SK-N-SH treated with all-trans-retinoic acid at 6 μM for 48 hours (cell line): ENCODE data around the gene UTS2B.

Experiments used
- ARNTL ChIP-seq: fragments of 450-650 bp; formaldehyde crosslinking; IDR thresholded peaks from 2 replicates; pipeline ENCODE4 v1.5.0; 2020; ENCODE audit warnings: low read depth, mild to moderate bottlenecking, moderate library complexity, borderline replicate concordance
- BACH2 ChIP-seq: fragments of 250-450 bp; sonication (Bioruptor Pico); IDR thresholded peaks from 2 replicates; pipeline ENCODE4 v1.9.0; 2021; ENCODE audit warnings: mild to moderate bottlenecking, borderline replicate concordance
- GLIS3 ChIP-seq: fragments of 250-450 bp; sonication (Bioruptor Pico); IDR thresholded peaks from 2 replicates; pipeline ENCODE4 v1.5.0; 2020; ENCODE audit warnings: mild to moderate bottlenecking, moderate library complexity
- OSR1 ChIP-seq: fragments of 250-450 bp; sonication (Bioruptor Pico); IDR thresholded peaks from 2 replicates; pipeline ENCODE4 v1.8.0; 2022; ENCODE audit warnings: moderate library complexity, mild to moderate bottlenecking, inconsistent platforms
- PATZ1 ChIP-seq: fragments of 250-450 bp; sonication (Bioruptor Pico); IDR thresholded peaks from 2 replicates; pipeline ENCODE4 v1.8.0; 2020; ENCODE audit warnings: mild to moderate bottlenecking, moderate library complexity, borderline replicate concordance
- PPARA ChIP-seq: fragments of 250-450 bp; sonication (Bioruptor Pico); IDR thresholded peaks from 2 replicates; pipeline ENCODE4 v1.5.0; 2020; ENCODE audit warnings: mild to moderate bottlenecking, borderline replicate concordance
- ZFP3 ChIP-seq: fragments of 250-450 bp; sonication (Bioruptor Pico); IDR thresholded peaks from 2 replicates; pipeline ENCODE4 v1.5.0; 2020; ENCODE audit warnings: mild to moderate bottlenecking, moderate library complexity
- ZFP30 ChIP-seq: fragments of 450-650 bp; formaldehyde crosslinking; IDR thresholded peaks from 2 replicates; pipeline ENCODE4 v1.5.0; 2022; ENCODE audit warnings: mild to moderate bottlenecking, moderate library complexity
- ZNF70 ChIP-seq: fragments of 450-650 bp; formaldehyde crosslinking; IDR thresholded peaks from 2 replicates; pipeline ENCODE4 v1.5.0; 2020; ENCODE audit warnings: mild to moderate bottlenecking, moderate library complexity
- ZNF8 ChIP-seq: fragments of 450-650 bp; formaldehyde crosslinking; IDR thresholded peaks from 2 replicates; pipeline ENCODE4 v1.5.0; 2020; ENCODE audit warnings: mild to moderate bottlenecking, moderate library complexity
- TF ChIP-seq, protein P1 (sequence below): fragments of 250-450 bp; sonication (Bioruptor Pico); IDR thresholded peaks from 2 replicates; pipeline ENCODE4 v1.5.1; 2021; ENCODE audit warnings: mild to moderate bottlenecking, moderate library complexity

DNA sequence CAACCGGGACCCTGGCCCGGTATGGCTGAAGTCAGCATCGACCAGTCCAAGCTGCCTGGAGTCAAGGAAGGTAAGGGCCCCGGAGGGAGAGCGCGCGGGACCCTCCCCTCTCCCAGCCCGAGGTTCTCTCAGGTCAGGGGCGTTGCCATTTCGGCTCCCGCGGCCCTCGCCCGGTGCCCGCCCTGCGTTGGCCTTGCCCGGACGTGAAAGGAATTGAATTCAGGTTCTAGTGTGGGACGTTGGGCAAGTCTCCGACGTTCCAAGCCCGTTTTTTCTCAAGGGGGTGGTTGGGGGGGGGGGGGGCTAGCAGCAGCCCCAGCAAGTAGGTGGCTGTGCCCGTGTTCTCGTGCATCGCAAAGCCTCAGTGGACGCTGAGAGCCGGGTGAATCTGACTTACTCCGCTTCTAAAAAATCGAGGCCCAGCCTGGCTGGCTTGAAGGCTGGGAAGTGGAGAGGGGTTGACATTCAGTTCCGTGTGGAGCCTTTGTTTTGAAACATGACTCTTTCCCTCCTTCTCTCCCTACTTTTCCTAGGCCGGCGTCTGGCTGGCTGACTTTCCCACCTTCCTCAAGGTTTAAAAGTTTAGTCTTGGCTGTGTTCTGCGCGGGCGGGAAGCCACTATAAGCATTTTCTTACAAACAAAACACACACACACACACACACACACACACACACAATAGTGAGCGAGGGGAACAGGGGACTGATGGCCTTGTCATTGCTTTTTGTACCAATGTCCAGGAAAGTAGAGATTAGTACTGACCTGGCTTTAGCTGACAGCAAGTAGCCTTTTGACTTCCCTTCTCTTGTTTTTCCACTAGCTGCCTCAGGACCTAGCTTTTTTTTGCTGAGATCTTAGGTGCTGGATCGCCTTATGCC, at the start of gene UTS2B:
- TF ChIP-seq PPARA (no peak), GLIS3 (CRISPR knock-in tag) (no peak), PATZ1 (CRISPR knock-in tag) (no peak), OSR1 (CRISPR knock-in tag) (no peak), ARNTL (CRISPR knock-in tag) (no peak), ZNF70 (CRISPR knock-in tag) (no peak), ZFP30 (no peak), ZFP3 (CRISPR knock-in tag) (no peak), ZNF8 (CRISPR knock-in tag) (no peak), BACH2 (CRISPR knock-in tag) (no peak)
- TF ChIP-seq, protein P1, sequence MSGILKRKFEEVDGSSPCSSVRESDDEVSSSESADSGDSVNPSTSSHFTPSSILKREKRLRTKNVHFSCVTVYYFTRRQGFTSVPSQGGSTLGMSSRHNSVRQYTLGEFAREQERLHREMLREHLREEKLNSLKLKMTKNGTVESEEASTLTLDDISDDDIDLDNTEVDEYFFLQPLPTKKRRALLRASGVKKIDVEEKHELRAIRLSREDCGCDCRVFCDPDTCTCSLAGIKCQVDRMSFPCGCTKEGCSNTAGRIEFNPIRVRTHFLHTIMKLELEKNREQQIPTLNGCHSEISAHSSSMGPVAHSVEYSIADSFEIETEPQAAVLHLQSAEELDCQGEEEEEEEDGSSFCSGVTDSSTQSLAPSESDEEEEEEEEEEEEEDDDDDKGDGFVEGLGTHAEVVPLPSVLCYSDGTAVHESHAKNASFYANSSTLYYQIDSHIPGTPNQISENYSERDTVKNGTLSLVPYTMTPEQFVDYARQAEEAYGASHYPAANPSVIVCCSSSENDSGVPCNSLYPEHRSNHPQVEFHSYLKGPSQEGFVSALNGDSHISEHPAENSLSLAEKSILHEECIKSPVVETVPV (CRISPR knock-in tag) = no peak
